Measurements from ENCODE around the gene HSD3B1. TPM values are rescaled to one million over a fixed set of nuclear protein-coding genes. Genes with fewer than 3 reads are reported as not detected.

HSD3B1 gene
- total RNA-seq, 1 donor from 2014 or later: not detected

DNA sequence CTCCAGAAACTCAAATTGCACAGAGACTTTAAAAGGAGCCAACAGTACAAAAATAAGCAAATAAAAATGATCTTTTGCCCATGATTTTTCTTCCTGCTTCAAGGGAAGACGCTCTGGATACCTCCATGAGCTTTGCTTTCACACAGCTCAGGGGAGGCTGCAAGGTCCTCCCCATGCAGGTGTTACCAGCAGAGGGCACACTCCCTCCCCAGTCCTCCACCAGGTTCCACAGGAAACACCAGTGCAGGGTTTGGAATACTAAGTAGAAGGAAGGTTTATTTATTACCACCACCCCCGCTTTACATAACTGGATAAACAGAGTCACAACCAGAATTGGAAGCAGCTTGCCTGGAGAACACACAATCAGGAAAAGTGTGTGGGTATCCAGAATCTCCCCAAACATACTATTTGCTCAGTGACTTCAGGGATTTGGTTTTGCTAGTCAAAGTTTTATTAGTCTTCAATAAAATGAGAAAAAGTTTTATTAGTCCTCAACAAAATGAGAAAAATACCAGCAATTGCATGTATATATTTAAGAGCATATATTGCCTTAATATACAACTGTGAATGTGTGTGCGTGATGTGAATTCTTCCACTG, 37.3 kb downstream of the HSD3B1 start:
- Mint-ChIP-seq H3K36me3 (ENCODE audit: insufficient read depth) (no peaks in the 10 kb centered on the region), H3K27ac (no peak overlapping the region), H3K9me3 (ENCODE audit: low read depth) (no peaks in the 10 kb centered on the region), H3K4me3 (ENCODE audit: low read depth) (no peak overlapping the region), H3K4me1 (ENCODE audit: low read depth) (peaks cover 5% of the 10 kb centered on the region), H3K27me3 (peaks cover 3% of the 10 kb centered on the region)
- DNase-seq (ENCODE audit: low spot score, unreplicated experiment): no peak
- TF ChIP-seq, protein P1, sequence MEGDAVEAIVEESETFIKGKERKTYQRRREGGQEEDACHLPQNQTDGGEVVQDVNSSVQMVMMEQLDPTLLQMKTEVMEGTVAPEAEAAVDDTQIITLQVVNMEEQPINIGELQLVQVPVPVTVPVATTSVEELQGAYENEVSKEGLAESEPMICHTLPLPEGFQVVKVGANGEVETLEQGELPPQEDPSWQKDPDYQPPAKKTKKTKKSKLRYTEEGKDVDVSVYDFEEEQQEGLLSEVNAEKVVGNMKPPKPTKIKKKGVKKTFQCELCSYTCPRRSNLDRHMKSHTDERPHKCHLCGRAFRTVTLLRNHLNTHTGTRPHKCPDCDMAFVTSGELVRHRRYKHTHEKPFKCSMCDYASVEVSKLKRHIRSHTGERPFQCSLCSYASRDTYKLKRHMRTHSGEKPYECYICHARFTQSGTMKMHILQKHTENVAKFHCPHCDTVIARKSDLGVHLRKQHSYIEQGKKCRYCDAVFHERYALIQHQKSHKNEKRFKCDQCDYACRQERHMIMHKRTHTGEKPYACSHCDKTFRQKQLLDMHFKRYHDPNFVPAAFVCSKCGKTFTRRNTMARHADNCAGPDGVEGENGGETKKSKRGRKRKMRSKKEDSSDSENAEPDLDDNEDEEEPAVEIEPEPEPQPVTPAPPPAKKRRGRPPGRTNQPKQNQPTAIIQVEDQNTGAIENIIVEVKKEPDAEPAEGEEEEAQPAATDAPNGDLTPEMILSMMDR (IDR thresholded peaks at IDR 0.05; ENCODE audit: unreplicated experiment): peak; percentile 50

DNA sequence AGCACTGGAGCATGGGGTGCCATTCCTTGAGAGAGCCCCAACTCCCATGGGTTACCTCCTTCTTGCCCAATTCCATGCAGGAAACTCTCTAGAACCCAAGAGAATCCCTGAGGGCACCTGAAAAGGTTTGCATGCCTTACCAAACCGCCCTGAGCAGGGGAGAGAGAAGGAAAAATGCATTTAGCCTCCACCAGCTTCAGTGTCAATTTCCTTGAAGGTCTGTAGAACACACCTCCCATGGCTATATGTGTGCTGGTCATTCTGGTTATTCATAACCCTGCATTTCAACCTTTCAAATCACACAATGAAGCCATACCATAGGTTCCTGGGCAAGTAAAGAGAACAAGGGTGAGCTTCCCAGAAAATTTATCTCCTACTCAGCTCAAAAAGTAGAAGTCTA, 39.6 kb downstream of the HSD3B1 start:
- DNase-seq (ENCODE audit: low spot score, unreplicated experiment): no peak
- TF ChIP-seq, protein P1 (IDR thresholded peaks at IDR 0.05; ENCODE audit: unreplicated experiment): no peak
- peaks cover 5% of the 10 kb centered on the region for H3K4me1 Mint-ChIP-seq (ENCODE audit: low read depth)
- H3K36me3 Mint-ChIP-seq (ENCODE audit: insufficient read depth): no peaks in the 10 kb centered on the region
- H3K4me3 Mint-ChIP-seq (ENCODE audit: low read depth): no peak overlapping the region
- H3K9me3 Mint-ChIP-seq (ENCODE audit: low read depth): no peaks in the 10 kb centered on the region
- H3K27ac Mint-ChIP-seq: no peak overlapping the region
- peaks cover 3% of the 10 kb centered on the region for H3K27me3 Mint-ChIP-seq

DNA sequence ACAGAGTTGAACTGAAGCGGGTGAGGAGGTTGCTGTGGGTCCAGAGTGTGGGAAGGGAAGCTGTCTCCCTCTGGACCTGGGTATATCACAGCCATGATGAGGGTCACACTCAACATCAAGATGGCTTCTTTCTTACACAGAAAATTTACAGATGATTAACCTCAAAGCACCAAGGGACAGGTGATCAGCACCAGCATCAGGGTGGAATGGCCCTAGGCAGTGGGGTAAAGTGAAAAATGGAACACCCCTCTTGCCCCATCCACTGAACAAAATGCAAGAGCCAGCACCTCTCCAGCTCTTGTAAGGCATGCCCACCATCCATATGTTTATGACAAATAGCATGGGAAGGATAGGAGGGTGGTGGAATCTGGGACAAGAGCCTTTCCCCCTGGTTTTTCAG, 40.3 kb downstream of the HSD3B1 start:
- peaks cover 3% of the 10 kb centered on the region for H3K27me3 Mint-ChIP-seq
- no peaks in the 10 kb centered on the region for H3K36me3 Mint-ChIP-seq (ENCODE audit: insufficient read depth)
- DNase-seq (ENCODE audit: low spot score, unreplicated experiment): no peak
- no peak overlapping the region for H3K4me3 Mint-ChIP-seq (ENCODE audit: low read depth)
- no peaks in the 10 kb centered on the region for H3K9me3 Mint-ChIP-seq (ENCODE audit: low read depth)
- TF ChIP-seq, protein P1 (IDR thresholded peaks at IDR 0.05; ENCODE audit: unreplicated experiment): no peak
- no peak overlapping the region for H3K27ac Mint-ChIP-seq
- H3K4me1 Mint-ChIP-seq (ENCODE audit: low read depth): peaks cover 5% of the 10 kb centered on the region

DNA sequence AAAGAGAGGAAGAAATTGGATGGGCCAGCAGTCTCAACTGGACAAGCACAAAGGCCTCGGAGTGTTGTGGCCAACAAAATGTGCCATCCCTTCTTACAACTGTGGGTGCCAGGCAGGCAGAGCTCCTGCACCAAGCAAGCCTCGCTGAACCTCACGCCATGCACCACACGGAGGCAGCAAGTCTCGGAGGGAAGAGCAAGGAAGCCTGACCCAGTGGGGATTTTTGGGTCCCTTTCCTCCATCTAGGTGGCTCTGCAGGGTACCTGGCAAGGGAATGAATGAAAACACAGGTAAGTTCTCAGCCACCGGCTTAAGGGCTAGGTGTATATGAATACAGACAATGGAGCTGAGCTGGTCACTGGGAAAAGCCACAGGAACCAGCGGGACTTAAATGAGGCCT, 40.8 kb downstream of the HSD3B1 start:
- DNase-seq (ENCODE audit: low spot score, unreplicated experiment): no peak
- Mint-ChIP-seq H3K27ac (no peak overlapping the region), H3K9me3 (ENCODE audit: low read depth) (no peaks in the 10 kb centered on the region), H3K4me3 (ENCODE audit: low read depth) (no peak overlapping the region), H3K36me3 (ENCODE audit: insufficient read depth) (no peaks in the 10 kb centered on the region), H3K4me1 (ENCODE audit: low read depth) (no peaks in the 10 kb centered on the region), H3K27me3 (peaks cover 4% of the 10 kb centered on the region)
- TF ChIP-seq, protein P1 (IDR thresholded peaks at IDR 0.05; ENCODE audit: unreplicated experiment): no peak

DNA sequence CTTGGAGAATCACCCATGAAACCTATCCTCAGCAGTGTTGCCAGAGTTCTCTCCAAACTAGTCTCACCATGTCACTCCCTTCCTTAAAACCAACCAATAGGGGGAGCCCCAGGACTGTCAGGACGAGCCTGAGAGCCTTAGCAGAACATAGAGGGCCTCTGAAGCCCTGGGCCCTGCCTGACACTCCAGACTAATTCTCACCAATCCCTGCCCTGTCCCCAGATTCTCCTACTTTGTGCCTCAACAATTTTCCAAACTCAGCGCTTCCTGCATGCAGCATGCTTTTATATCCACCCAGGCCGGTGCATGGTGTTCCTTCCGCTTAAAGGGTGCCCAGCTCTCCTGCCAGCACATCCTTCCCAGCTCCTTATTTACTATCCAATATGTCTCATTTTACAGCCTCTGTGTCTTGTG, 42.7 kb downstream of the HSD3B1 start:
- Mint-ChIP-seq H3K4me3 (ENCODE audit: low read depth) (no peak overlapping the region), H3K36me3 (ENCODE audit: insufficient read depth) (no peaks in the 10 kb centered on the region), H3K9me3 (ENCODE audit: low read depth) (no peaks in the 10 kb centered on the region), H3K27me3 (peaks cover 6% of the 10 kb centered on the region), H3K4me1 (ENCODE audit: low read depth) (peaks cover 4% of the 10 kb centered on the region), H3K27ac (no peak overlapping the region)
- TF ChIP-seq, protein P1 (IDR thresholded peaks at IDR 0.05; ENCODE audit: unreplicated experiment): peak; percentile 70
- peak; percentile 41 for DNase-seq (ENCODE audit: low spot score, unreplicated experiment)

Data from progenitor cell of endocrine pancreas (in vitro differentiated cells).